ENCODE data around the gene RNF141. TPM values are rescaled to one million over a fixed set of nuclear protein-coding genes. Genes with fewer than 3 reads are reported as not detected.

RNF141 gene
- total RNA-seq, 6 donors from 2014 or later: 13.2 to 74.6 (median 43.1) TPM

- Histone ChIP-seq H3K9me3 (no peaks in the 10 kb centered on the region), H3K4me3 (no peak overlapping the region), H3K27me3 (no peaks in the 10 kb centered on the region), H3K4me1 (peaks cover 0 to 15% (median 5%) of the 10 kb centered on the region in 4 donors), H3K27ac (no peak overlapping the region), H3K36me3 (no peaks in the 10 kb centered on the region)
- WGBS, 2 donors: 84 to 92% methylated on average over 3 of the region's 3 CpGs
- no peak for TF ChIP-seq POLR2AphosphoS5 (IDR thresholded peaks at IDR 0.05)
- TF ChIP-seq POLR2A (IDR thresholded peaks at IDR 0.05): no peak
- TF ChIP-seq CTCF (IDR thresholded peaks at IDR 0.05): no peak
- TF ChIP-seq EP300 (IDR thresholded peaks at IDR 0.05): no peak
- ATAC-seq (ENCODE audit: low FRiP score in 2 of 2) (no peak), DNase-seq (no peak)
These were observed 17.3 kb upstream of the RNF141 start for GRCh38 chr11:10558288-10558687.

- Histone ChIP-seq H3K36me3 (no peaks in the 10 kb centered on the region), H3K27ac (no peak overlapping the region), H3K4me1 (peaks cover 0 to 11% (median 2%) of the 10 kb centered on the region in 4 donors), H3K4me3 (no peak overlapping the region), H3K27me3 (no peaks in the 10 kb centered on the region), H3K9me3 (peaks cover 0 to 3% (median 0%) of the 10 kb centered on the region in 4 donors)
- TF ChIP-seq POLR2AphosphoS5 (IDR thresholded peaks at IDR 0.05) (no peak), EP300 (IDR thresholded peaks at IDR 0.05) (no peak), POLR2A (IDR thresholded peaks at IDR 0.05) (no peak), CTCF (IDR thresholded peaks at IDR 0.05) (no peak)
- DNase-seq (no peak), ATAC-seq (ENCODE audit: low FRiP score in 2 of 2) (no peak)
- 43 to 48% methylated on average over 1 of the region's 1 CpG for WGBS, 2 donors
These were observed 15.6 kb upstream of the RNF141 start for GRCh38 chr11:10556590-10556989.

GRCh38 chr11:10551845-10552352 is 10.9 kb upstream of the RNF141 start:
- Histone ChIP-seq H3K9me3 (peaks cover 0 to 4% (median 0%) of the 10 kb centered on the region in 4 donors), H3K27ac (no peak overlapping the region), H3K27me3 (no peaks in the 10 kb centered on the region), H3K4me3 (no peak overlapping the region), H3K4me1 (no peaks in the 10 kb centered on the region), H3K36me3 (no peaks in the 10 kb centered on the region)
- DNase-seq (no peak), ATAC-seq (ENCODE audit: low FRiP score in 2 of 2) (no peak)
- 85 to 94% methylated on average over 3 of the region's 3 CpGs for WGBS, 2 donors
- no peak for TF ChIP-seq CTCF (IDR thresholded peaks at IDR 0.05)
- no peak for TF ChIP-seq POLR2AphosphoS5 (IDR thresholded peaks at IDR 0.05)
- TF ChIP-seq POLR2A (IDR thresholded peaks at IDR 0.05): no peak
- TF ChIP-seq EP300 (IDR thresholded peaks at IDR 0.05): no peak

- Histone ChIP-seq H3K36me3 (no peaks in the 10 kb centered on the region), H3K4me3 (no peak overlapping the region), H3K27ac (no peak overlapping the region), H3K9me3 (peaks cover 0 to 4% (median 0%) of the 10 kb centered on the region in 4 donors), H3K4me1 (no peaks in the 10 kb centered on the region), H3K27me3 (no peaks in the 10 kb centered on the region)
- DNase-seq (no peak), ATAC-seq (ENCODE audit: low FRiP score in 2 of 2) (no peak)
- 67 to 85% methylated on average over 4 of the region's 4 CpGs for WGBS, 2 donors
- TF ChIP-seq POLR2AphosphoS5 (IDR thresholded peaks at IDR 0.05) (no peak), CTCF (IDR thresholded peaks at IDR 0.05) (no peak), POLR2A (IDR thresholded peaks at IDR 0.05) (no peak), EP300 (IDR thresholded peaks at IDR 0.05) (no peak)
These were observed 10.3 kb upstream of the RNF141 start for GRCh38 chr11:10551290-10551592.

GRCh38 chr11:10550503-10551289 is 9.7 kb upstream of the RNF141 start:
- no peak for ATAC-seq (ENCODE audit: low FRiP score in 2 of 2)
- Histone ChIP-seq H3K27me3 (no peaks in the 10 kb centered on the region), H3K4me1 (no peaks in the 10 kb centered on the region), H3K36me3 (no peaks in the 10 kb centered on the region), H3K4me3 (no peak overlapping the region), H3K9me3 (peaks cover 0 to 4% (median 0%) of the 10 kb centered on the region in 4 donors), H3K27ac (no peak overlapping the region)
- 80% methylated on average over 3 of the region's 3 CpGs for WGBS, 2 donors
- no peak for TF ChIP-seq POLR2A (IDR thresholded peaks at IDR 0.05)
- TF ChIP-seq EP300 (IDR thresholded peaks at IDR 0.05): no peak
- TF ChIP-seq CTCF (IDR thresholded peaks at IDR 0.05): no peak
- no peak for TF ChIP-seq POLR2AphosphoS5 (IDR thresholded peaks at IDR 0.05)
- DNase-seq: no peak

Measured in upper lobe of left lung (tissue), 6 donors.